Sigmoid colon (tissue), 4 donors: ENCODE data around the gene MGMT.

Source experiments
- EP300 ChIP-seq, 4 donors: sonication (generic); formaldehyde crosslinking; IDR thresholded peaks; one replicate each; pipeline ENCODE4 v1.6.1; 2017; ENCODE audit warnings: antibody characterized with exemption in 4 of 4
- POLR2A ChIP-seq, 2 donors: fragments of 450-650 bp; IDR thresholded peaks; one replicate each; pipeline ENCODE4 v1.6.1; 2016; ENCODE audit warnings: antibody characterized with exemption in 2 of 2, mild to moderate bottlenecking in 2 of 2, moderate library complexity in 2 of 2
- POLR2AphosphoS5 ChIP-seq, 4 donors: sonication (generic); formaldehyde crosslinking; IDR thresholded peaks; one replicate each; pipeline ENCODE4 v1.6.1; 2017; ENCODE audit warnings: antibody characterized with exemption in 4 of 4
- TF ChIP-seq, protein P1 (sequence below), 4 experiments: fragments of 450-650 bp in 3 of 4; fragments of 200-600 bp in 1 of 4; IDR thresholded peaks; one replicate each; pipeline ENCODE4 v1.5.1; 2016 to 2019; ENCODE audit warnings: antibody characterized with exemption in 4 of 4, mild to moderate bottlenecking in 3 of 4, moderate library complexity in 2 of 4

DNA sequence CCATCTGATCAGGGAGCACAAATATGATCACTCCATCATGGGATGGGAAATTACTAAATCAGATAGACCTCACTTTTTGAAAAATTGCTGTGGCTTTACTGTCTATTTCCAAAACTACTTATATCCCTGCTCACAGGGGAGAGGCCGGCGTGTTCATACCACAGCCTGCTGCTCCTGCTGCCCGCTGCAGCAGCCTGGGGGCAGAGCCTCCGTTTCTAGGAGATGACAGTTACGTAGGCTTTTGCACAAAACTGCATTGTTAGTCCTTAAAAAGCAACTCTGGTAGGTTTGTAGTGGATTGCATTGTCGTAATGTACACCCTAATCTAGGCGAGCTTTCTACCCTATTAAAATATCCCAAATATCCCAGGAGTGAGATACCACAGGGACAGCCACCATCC lies 293.4 kb downstream of the MGMT start:
- TF ChIP-seq, protein P1, sequence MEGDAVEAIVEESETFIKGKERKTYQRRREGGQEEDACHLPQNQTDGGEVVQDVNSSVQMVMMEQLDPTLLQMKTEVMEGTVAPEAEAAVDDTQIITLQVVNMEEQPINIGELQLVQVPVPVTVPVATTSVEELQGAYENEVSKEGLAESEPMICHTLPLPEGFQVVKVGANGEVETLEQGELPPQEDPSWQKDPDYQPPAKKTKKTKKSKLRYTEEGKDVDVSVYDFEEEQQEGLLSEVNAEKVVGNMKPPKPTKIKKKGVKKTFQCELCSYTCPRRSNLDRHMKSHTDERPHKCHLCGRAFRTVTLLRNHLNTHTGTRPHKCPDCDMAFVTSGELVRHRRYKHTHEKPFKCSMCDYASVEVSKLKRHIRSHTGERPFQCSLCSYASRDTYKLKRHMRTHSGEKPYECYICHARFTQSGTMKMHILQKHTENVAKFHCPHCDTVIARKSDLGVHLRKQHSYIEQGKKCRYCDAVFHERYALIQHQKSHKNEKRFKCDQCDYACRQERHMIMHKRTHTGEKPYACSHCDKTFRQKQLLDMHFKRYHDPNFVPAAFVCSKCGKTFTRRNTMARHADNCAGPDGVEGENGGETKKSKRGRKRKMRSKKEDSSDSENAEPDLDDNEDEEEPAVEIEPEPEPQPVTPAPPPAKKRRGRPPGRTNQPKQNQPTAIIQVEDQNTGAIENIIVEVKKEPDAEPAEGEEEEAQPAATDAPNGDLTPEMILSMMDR (IDR thresholded peaks at IDR 0.05) = no peak
- TF ChIP-seq POLR2AphosphoS5 (IDR thresholded peaks at IDR 0.05) = no peak
- TF ChIP-seq POLR2A (IDR thresholded peaks at IDR 0.05) = no peak
- no peak for TF ChIP-seq EP300 (IDR thresholded peaks at IDR 0.05)
